HEK293T (cell line): ENCODE measurements around the gene CNNM2.
A peak's percentile ranks its signal among the peaks of the same experiment; 100 is the strongest.
"Not testable (repeated sequence)": the region's sequence is repeated elsewhere in the genome, so short reads cannot be mapped to it uniquely, and the experiment has no call there.

Source experiments
- CTCF ChIA-PET: fragments of 350-600 bp; formaldehyde crosslinking; extraction: SDS; loops from one replicate; lab custom pipeline; 2021; ENCODE audit warnings: antibody characterized with exemption, inconsistent platforms; lab: Yijun Ruan, JAX
- POLR2A ChIA-PET: fragments of 350-600 bp; formaldehyde crosslinking; extraction: SDS; loops from one replicate; lab custom pipeline; 2020; ENCODE audit warnings: antibody characterized with exemption, inconsistent platforms; lab: Yijun Ruan, JAX
- DNase-seq: peaks from one replicate; pipeline ENCODE4 v3.0.0; 2012; ENCODE audit warnings: mixed read lengths; ENCODE audit errors: extremely low spot score
- ARNT ChIP-seq: fragments of 450-650 bp; IDR thresholded peaks from 2 replicates; pipeline ENCODE4 v1.6.1; 2017; ENCODE audit warnings: mild to moderate bottlenecking
- BHLHE40 ChIP-seq: fragments of 450-650 bp; IDR thresholded peaks from 2 replicates; pipeline ENCODE4 v1.6.1; 2016; ENCODE audit warnings: mild to moderate bottlenecking, moderate library complexity, borderline replicate concordance
- CTBP1 ChIP-seq: fragments of 450-650 bp; IDR thresholded peaks from 2 replicates; pipeline ENCODE4 v1.6.1; 2016; ENCODE audit warnings: borderline replicate concordance
- ELF4 ChIP-seq: fragments of 450-650 bp; IDR thresholded peaks from 2 replicates; pipeline ENCODE4 v1.6.1; 2017; ENCODE audit warnings: antibody characterized with exemption
- FOXA1 ChIP-seq: fragments of 450-650 bp; IDR thresholded peaks from 2 replicates; pipeline ENCODE4 v1.6.1; 2016; ENCODE audit warnings: mild to moderate bottlenecking
- FOXK2 ChIP-seq: fragments of 450-650 bp; IDR thresholded peaks from 2 replicates; pipeline ENCODE4 v1.6.1; 2016; ENCODE audit warnings: mild to moderate bottlenecking
- FOXM1 ChIP-seq: fragments of 450-650 bp; IDR thresholded peaks from 2 replicates; pipeline ENCODE4 v1.6.1; 2017; ENCODE audit warnings: mild to moderate bottlenecking, borderline replicate concordance
- HDGF ChIP-seq: fragments of 450-650 bp; IDR thresholded peaks from 2 replicates; pipeline ENCODE4 v1.6.1; 2017; ENCODE audit warnings: antibody characterized with exemption, borderline replicate concordance
- L3MBTL2 ChIP-seq: fragments of 450-650 bp; conservative IDR thresholded peaks from 2 replicates; pipeline ENCODE4 v1.6.1; 2016; ENCODE audit warnings: mild to moderate bottlenecking
- LEF1 ChIP-seq: fragments of 450-650 bp; IDR thresholded peaks from 2 replicates; pipeline ENCODE4 v1.6.1; 2017; ENCODE audit warnings: mild to moderate bottlenecking, borderline replicate concordance
- NFRKB ChIP-seq: fragments of 450-650 bp; IDR thresholded peaks from 2 replicates; pipeline ENCODE4 v1.6.1; 2016; ENCODE audit warnings: mild to moderate bottlenecking, moderate library complexity
- PKNOX1 ChIP-seq: fragments of 450-650 bp; IDR thresholded peaks from 2 replicates; pipeline ENCODE4 v1.6.1; 2016
- SP1 ChIP-seq: fragments of 450-650 bp; IDR thresholded peaks from 2 replicates; pipeline ENCODE4 v1.6.1; 2017
- SUZ12 ChIP-seq: fragments of 450-650 bp; IDR thresholded peaks from 2 replicates; pipeline ENCODE4 v1.6.1; 2016; ENCODE audit warnings: mild to moderate bottlenecking
- TARDBP ChIP-seq: fragments of 450-650 bp; IDR thresholded peaks from 2 replicates; pipeline ENCODE4 v1.6.1; 2016
- ZNF384 ChIP-seq: fragments of 450-650 bp; IDR thresholded peaks from 2 replicates; pipeline ENCODE4 v1.6.1; 2016

Gene CNNM2

GRCh38 chr10:102919246-102919959 is 1.3 kb downstream of the CNNM2 start:
- CTCF ChIA-PET, result interaction anchor here (0.6 kb wide), 1 partner anchor 82 kb away, joined by 3 read pairs; no protein-coding TSS in a partner anchor
- TF ChIP-seq LEF1 (no peak), ELF4 (no peak), ZNF384 (no peak), CTBP1 (no peak), L3MBTL2 (peak; percentile 8; the same call in 1 of the 2 replicates), TARDBP (no peak)
- POLR2A ChIA-PET, result interaction anchor here (1.1 kb wide), 1 partner anchor 129 kb away, joined by 3 read pairs; no protein-coding TSS in a partner anchor
- DNase-seq, result no peak

DNA sequence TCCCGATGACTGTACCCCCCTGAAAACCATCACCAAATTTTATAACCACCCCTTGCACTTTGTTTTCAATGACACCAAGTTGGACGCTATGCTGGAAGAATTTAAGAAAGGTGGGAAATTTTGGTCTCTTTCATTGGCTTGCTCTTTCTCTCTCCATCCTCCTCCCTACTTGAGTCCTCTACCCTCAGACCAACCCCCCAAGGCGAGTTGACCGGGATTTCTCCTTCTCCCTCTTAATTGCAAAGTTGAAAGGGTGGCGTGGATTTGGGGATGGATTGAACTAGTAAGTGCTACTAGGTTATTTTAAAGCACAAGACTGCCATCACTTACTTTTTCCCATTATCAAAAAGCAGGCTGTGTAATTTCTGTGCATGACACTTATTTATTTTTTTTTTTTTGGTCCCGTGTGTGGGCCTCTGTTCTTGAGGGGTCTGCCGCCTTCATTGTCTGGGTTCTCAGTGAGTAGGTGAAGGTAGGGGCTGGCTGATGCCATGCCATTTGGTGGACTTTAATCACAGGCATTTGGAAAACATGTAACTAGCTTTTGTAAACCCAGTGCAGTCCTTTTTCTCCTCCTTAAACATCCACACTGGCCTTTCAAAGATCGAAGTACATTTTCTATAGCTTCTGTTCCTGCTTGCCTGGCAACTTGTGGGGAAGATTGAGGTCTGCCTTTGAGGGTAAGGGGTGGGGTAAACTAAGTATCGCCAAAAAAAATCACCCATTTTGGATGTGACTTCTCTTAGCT is 2.1 kb downstream of the CNNM2 start:
- CTCF ChIA-PET, result no interaction called here
- DNase-seq, result no peak
- POLR2A ChIA-PET, result interaction anchor here (1.1 kb wide), 1 partner anchor 129 kb away, joined by 3 read pairs; no protein-coding TSS in a partner anchor
- TF ChIP-seq FOXK2, result no peak
- no peak for TF ChIP-seq LEF1
- no peak for TF ChIP-seq L3MBTL2
- TF ChIP-seq ZNF384, result no peak
- no peak for TF ChIP-seq SP1
- no peak for TF ChIP-seq ARNT
- TF ChIP-seq ELF4, result no peak
- TF ChIP-seq NFRKB, result no peak
- no peak for TF ChIP-seq SUZ12
- no peak for TF ChIP-seq FOXA1
- TF ChIP-seq FOXM1, result no peak
- TF ChIP-seq HDGF, result no peak
- TF ChIP-seq PKNOX1, result no peak
- no peak for TF ChIP-seq TARDBP
- TF ChIP-seq CTBP1, result no peak

- TF ChIP-seq ARNT, result no peak
- no peak for TF ChIP-seq FOXM1
- TF ChIP-seq TARDBP, result no peak
- no peak for TF ChIP-seq HDGF
- no peak for TF ChIP-seq CTBP1
- no peak for TF ChIP-seq ELF4
- POLR2A ChIA-PET, result no interaction called here
- CTCF ChIA-PET, result no interaction called here
- DNase-seq, result no peak
Observed at GRCh38 chr10:102923601-102924000, 5.5 kb downstream of the CNNM2 start.

GRCh38 chr10:102926842-102927241 is 8.7 kb downstream of the CNNM2 start:
- DNase-seq, result no peak
- TF ChIP-seq SUZ12 (no peak), BHLHE40 (no peak), FOXM1 (no peak)
- ChIA-PET POLR2A (no interaction called here), CTCF (no interaction called here)

DNA sequence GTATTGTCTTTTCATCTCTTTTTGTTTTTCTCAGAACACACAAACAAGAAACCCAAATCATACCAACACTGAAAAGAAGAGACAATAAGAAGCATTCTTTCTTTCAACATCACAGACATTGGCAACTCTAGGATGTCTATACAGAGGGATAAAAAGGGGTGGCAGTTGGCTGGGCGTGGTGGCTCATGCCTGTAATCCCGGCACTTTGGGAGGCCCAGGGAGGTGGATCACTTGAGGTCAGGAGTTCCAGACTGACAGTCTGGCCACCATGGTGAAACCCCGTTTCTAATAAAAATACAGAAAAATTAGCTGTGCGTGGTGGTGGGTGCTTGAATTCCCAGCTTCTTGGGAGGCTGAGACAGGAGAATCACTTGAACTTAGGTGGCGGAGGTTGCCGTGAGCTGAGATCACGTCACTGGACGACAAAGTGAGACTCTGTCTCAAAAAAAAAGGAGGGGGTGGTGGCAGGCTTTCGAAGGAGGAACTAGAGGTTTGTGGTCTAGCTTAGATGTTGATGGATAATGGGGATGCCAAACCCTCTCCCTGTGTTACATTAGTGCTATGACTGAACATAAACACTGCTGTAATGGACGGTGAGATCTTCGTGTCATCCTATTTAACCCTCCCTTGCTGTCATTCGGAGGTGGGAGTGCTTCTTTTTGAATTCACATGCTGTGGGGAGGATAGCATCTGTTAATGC is 9.4 kb downstream of the CNNM2 start:
- POLR2A ChIA-PET, result no interaction called here

DNA sequence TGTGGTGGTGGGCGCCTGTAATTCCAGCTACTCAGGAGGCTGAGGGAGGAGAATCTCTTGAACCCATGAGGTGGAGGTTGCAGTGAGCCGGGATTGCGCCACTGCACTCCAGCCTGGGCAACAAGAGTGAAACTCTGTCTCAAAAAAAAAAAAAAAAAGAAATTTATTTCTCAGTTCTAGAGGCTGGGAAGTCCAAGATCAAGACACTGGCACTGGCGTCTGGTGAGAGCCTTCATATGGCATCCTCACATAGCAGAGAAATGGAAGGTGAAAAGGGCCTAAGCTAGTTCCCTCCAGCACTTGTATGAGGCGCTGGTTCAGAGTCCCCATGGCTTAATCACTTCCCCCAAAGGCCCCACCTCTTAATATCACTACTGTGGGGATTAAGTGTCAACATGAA is 10.3 kb downstream of the CNNM2 start:
- CTCF ChIA-PET, DNase-seq, POLR2A ChIA-PET: not testable (repeated sequence)

More for the DNA sequence above, 9.4 kb downstream of the CNNM2 start:
- no peak for DNase-seq
- TF ChIP-seq ZNF384, result no peak
- no peak for TF ChIP-seq CTBP1
- TF ChIP-seq FOXK2, result no peak
- TF ChIP-seq ARNT, result no peak
- TF ChIP-seq ELF4, result no peak
- CTCF ChIA-PET, result no interaction called here

GRCh38 chr10:102930720-102931119 is 12.6 kb downstream of the CNNM2 start:
- CTCF ChIA-PET, result no interaction called here
- no peak for TF ChIP-seq FOXM1
- DNase-seq, result no peak
- POLR2A ChIA-PET, result no interaction called here

DNA sequence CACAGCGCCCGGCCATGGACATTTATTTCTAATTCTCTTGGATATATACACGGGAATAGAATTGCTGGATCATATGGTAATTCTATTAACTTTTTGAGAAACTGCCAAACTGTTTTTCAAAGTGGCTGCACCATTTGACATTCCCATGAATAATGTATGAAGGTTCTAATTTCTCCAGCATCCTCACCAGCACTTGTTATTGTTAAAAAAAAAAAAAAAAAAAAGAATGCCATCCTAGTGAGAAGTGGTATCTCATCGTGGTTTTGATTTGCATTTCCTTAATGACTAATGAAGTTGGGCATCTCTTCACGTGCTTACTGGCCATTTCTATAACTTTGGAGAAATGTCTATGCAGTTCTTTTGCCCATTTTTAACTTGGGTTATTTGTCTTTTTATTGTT is 13.5 kb downstream of the CNNM2 start:
- ChIA-PET POLR2A (no interaction called here), CTCF (interaction anchor here (0.6 kb wide), 1 partner anchor 31 kb away, joined by 3 read pairs; no protein-coding TSS in a partner anchor)
- no peak for DNase-seq
- TF ChIP-seq TARDBP, result no peak
- TF ChIP-seq BHLHE40, result no peak
- no peak for TF ChIP-seq ARNT
- TF ChIP-seq PKNOX1, result no peak
- TF ChIP-seq HDGF, result no peak
- no peak for TF ChIP-seq ZNF384
- no peak for TF ChIP-seq SUZ12
- no peak for TF ChIP-seq LEF1
- TF ChIP-seq FOXA1, result no peak
- no peak for TF ChIP-seq L3MBTL2
- no peak for TF ChIP-seq ELF4
- no peak for TF ChIP-seq NFRKB
- TF ChIP-seq SP1, result no peak
- TF ChIP-seq FOXM1, result no peak
